ENCODE results near the gene SPOCK2. TPM values are rescaled to one million over a fixed set of nuclear protein-coding genes. Genes with fewer than 3 reads are reported as not detected.
A peak's percentile ranks its signal among the peaks of the same experiment; 100 is the strongest.

Gene SPOCK2
- polyA plus RNA-seq, 1 donor from 2014 or later: 65.5 TPM

DNA sequence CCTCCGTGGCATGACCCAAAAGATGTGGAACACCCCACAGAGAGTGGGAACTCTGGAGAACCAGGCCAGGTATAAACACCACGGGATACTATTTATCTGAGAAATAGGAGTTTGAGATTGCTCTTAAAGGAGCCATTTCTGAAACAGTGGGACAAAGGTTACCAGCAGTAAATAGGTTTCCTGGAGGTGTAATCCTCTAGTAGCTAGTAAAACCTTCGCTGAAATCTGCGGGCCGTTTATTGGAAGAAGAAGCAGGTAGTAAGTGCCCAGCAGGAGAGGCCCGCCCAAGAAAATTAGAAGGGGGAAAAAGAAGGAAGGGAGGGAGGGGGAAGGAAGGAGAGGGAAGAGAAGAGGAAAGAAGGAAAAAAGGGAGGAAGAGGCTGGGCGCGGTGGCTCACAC, 72.5 kb downstream of the SPOCK2 start:
- Mint-ChIP-seq H3K27me3 (peaks cover 6% of the 10 kb centered on the region), H3K36me3 (no peaks in the 10 kb centered on the region), H3K9me3 (no peaks in the 10 kb centered on the region), H3K4me1 (no peaks in the 10 kb centered on the region), H3K4me3 (peak overlapping the region in 1 of 4 donors; percentile 15), H3K27ac (no peak overlapping the region)

DNA sequence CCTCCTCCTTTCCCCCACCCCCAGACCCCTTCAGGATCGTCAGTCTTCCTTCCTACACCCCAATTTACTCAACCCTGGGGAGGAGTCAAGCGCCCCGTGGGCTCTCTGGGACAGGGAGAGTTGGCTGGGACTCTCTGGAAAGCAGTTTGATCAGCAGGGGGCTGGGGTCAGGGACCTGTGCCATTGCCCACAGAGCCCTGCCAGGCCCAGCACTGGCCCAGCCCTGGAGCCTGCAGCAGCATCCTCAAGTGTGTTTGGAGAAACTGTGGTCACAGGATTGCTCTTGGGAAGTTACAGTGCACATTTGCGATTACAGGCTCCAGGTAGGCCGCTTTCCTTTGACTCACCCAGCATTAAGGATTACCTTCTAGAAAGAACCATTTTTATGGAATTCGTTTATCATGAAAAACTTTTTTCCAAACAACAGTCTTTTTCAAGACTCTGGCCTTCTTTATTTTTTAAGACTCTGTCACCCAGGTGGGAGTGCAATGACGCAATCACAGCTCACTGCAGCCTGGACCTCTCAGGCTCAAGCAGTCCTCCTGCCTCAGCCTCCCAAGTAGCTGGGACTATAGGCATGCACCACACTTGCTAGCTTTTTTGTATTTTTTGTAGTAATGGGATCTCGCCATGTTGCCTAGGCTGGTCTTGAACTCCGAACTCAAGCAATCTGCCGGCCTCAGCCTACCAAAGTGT, 73.4 kb downstream of the SPOCK2 start:
- no peaks in the 10 kb centered on the region for H3K9me3 Mint-ChIP-seq
- H3K27me3 Mint-ChIP-seq: peaks cover 6% of the 10 kb centered on the region
- H3K4me1 Mint-ChIP-seq: no peaks in the 10 kb centered on the region
- H3K27ac Mint-ChIP-seq: no peak overlapping the region
- no peak overlapping the region for H3K4me3 Mint-ChIP-seq
- H3K36me3 Mint-ChIP-seq: no peaks in the 10 kb centered on the region

DNA sequence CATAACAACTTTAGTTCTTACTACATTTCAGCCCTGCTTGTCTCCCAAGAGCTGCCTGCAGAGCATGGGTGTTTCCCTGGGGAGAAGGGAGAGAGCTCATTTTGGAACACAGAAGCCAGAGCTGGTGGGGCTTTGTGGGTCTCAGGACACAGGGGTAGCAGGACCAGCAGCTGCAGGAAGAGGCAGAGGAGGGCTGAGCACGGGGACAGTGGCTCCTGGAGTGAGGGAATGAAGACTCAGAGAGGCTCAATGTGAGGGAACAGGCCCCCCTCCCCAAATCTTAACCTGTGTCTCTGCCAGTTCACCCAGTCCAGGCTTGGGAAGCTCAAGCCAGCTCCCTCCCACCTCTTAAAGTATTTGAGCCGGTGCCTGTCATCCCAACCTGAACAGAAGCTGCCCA, 74.2 kb downstream of the SPOCK2 start:
- Mint-ChIP-seq H3K36me3 (no peaks in the 10 kb centered on the region), H3K27me3 (peaks cover 5% of the 10 kb centered on the region), H3K27ac (no peak overlapping the region), H3K4me3 (no peak overlapping the region), H3K4me1 (no peaks in the 10 kb centered on the region), H3K9me3 (no peaks in the 10 kb centered on the region)

DNA sequence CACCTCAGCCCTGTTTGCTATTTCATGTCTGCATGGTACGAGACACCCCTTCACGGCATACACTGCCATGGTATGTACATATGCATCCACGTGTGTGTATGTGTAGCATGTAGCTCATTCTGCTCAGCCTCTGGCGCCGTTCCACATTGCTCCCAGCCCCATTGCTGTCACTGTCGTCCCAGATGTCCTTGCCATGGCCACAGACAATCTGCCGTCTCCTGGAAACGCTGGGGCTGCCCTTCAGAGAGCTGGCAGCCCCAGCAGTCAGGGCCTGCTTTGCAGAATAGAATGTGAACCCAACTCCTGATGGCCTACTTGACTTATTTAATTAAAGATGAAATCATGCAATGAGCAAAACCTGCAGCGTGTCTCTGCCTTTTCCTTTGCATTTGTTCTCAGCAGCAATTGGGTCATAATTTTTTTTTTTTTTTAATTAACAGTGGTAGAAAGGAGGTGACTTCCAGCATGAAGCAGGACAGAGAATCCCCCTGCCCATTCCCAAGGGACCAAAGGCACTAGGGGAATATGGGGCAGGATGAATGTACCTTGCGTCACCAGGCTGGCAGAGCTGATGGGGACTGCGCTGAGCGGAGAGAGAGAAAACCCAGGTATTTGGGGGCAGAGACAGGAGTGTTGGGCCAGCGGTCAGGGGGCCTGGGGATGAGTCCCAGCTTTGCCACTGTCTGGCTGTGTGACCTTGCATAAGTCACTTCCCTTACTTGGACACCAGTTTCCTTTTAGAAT, 75.0 kb downstream of the SPOCK2 start:
- no peaks in the 10 kb centered on the region for H3K4me1 Mint-ChIP-seq
- H3K4me3 Mint-ChIP-seq: no peak overlapping the region
- peaks cover 5% of the 10 kb centered on the region for H3K27me3 Mint-ChIP-seq
- no peaks in the 10 kb centered on the region for H3K9me3 Mint-ChIP-seq
- no peaks in the 10 kb centered on the region for H3K36me3 Mint-ChIP-seq
- no peak overlapping the region for H3K27ac Mint-ChIP-seq

DNA sequence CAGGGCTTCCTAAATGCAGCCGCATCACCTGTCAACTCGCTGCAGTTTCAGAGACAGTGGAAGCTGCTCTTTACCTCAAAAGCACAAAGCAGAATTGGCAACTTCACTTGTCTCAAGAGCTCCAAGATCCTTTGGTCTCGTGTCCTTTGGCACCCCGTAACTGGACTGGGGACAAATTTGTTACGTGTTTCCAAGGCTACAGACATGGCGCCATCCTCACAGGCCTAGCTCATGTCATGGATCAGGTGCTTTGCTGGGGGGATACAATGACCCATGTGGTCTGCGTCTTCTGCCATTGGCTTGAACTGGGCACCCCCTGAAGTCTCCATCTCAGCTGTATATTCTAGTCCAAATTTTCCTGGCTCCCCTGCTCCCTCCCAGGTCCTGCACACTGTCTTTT, 75.6 kb downstream of the SPOCK2 start:
- H3K9me3 Mint-ChIP-seq: no peaks in the 10 kb centered on the region
- no peak overlapping the region for H3K4me3 Mint-ChIP-seq
- no peaks in the 10 kb centered on the region for H3K4me1 Mint-ChIP-seq
- H3K27me3 Mint-ChIP-seq: peaks cover 3% of the 10 kb centered on the region
- H3K27ac Mint-ChIP-seq: no peak overlapping the region
- no peaks in the 10 kb centered on the region for H3K36me3 Mint-ChIP-seq

DNA sequence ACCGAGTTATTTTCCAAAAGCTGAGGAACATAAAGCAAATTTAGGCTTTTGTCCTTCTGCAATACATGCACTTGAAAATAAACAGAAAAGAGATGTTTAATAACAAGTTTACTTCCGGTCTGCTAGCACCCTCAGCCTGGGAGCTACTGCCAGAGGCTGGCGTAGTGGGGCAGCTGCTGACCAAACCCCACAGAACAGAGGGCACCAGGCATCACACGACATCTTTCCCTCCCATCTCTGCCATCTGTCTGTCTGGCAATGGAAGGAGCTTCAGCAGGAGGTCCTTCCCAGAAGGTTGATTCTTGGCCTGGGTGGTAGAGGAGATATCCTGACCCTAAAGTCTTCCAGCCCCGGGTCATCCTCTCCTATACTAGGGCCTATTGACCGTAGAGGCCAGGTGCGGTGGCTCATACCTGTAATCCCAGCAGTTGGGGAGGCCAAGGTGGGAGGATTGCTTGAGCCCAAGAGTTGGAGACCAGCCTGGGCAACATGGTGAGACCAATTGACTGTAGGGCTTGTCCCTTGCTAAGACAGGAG, 76.3 kb downstream of the SPOCK2 start:
- no peaks in the 10 kb centered on the region for H3K4me1 Mint-ChIP-seq
- H3K27me3 Mint-ChIP-seq: peaks cover 3% of the 10 kb centered on the region
- no peaks in the 10 kb centered on the region for H3K9me3 Mint-ChIP-seq
- H3K36me3 Mint-ChIP-seq: no peaks in the 10 kb centered on the region
- H3K27ac Mint-ChIP-seq: no peak overlapping the region
- H3K4me3 Mint-ChIP-seq: no peak overlapping the region

GRCh38 chr10:72011468-72011867, 76.9 kb downstream of the SPOCK2 start:
- Mint-ChIP-seq H3K4me3 (no peak overlapping the region), H3K27ac (no peak overlapping the region), H3K36me3 (no peaks in the 10 kb centered on the region), H3K4me1 (no peaks in the 10 kb centered on the region), H3K9me3 (no peaks in the 10 kb centered on the region), H3K27me3 (peaks cover 3% of the 10 kb centered on the region)

DNA sequence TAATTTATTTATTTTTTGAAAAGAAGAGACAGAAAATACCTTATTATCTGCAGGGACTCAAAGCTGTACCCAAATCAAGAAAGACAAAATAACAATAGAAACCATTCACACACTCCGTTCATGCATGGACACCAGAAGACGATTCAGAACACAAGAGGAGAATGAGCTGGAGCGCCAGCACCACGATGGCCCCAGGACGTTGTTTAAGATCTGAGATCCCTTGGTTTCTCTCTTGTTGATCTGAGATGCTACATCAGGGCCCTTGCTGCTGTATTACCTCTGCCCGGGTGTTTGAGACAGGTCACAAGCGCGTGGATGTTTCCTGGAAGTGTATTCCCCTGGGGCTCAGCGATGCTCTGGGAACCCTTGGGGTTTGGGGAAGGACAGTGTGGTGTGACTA, 77.3 kb downstream of the SPOCK2 start:
- H3K27ac Mint-ChIP-seq: no peak overlapping the region
- H3K4me3 Mint-ChIP-seq: no peak overlapping the region
- no peaks in the 10 kb centered on the region for H3K36me3 Mint-ChIP-seq
- no peaks in the 10 kb centered on the region for H3K4me1 Mint-ChIP-seq
- H3K27me3 Mint-ChIP-seq: peaks cover 3% of the 10 kb centered on the region
- no peaks in the 10 kb centered on the region for H3K9me3 Mint-ChIP-seq

DNA sequence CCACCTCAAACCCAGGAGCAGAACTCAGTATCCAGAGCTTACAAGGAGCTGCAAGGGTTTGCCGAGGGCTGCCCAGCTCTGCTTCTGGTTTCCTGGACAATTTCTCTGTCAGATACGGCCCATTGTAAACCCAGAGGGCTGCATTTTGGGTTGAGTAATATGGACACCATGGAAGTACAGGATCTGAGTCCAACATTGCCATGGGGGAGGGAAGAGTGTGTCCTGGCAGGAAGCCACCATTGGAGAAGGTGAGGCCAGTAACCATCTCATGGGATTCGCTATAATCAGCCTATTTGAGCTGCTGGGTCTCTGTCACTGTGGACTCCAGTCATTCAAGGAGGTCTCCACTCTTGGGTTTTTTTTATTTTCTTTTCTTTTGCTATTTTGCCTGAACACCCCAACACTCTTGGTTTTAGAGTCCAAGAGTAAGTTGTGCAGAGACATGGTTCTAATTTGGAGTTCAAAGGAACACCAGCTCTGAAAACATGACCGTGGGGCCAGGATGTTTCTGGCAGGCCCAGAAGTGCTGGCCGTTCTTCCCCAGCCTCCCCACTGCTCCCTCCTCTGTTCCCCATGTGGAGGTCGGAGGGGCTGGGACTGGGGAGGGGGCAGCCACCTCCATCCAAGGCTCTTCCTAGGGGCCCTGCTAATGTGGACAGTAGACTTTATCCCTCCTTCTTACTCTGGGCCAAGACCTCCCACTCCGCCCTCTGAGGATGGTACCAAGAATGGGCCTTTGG, 77.9 kb downstream of the SPOCK2 start:
- Mint-ChIP-seq H3K27ac (no peak overlapping the region), H3K9me3 (no peaks in the 10 kb centered on the region), H3K4me3 (no peak overlapping the region), H3K4me1 (no peaks in the 10 kb centered on the region), H3K27me3 (peaks cover 3% of the 10 kb centered on the region), H3K36me3 (no peaks in the 10 kb centered on the region)

DNA sequence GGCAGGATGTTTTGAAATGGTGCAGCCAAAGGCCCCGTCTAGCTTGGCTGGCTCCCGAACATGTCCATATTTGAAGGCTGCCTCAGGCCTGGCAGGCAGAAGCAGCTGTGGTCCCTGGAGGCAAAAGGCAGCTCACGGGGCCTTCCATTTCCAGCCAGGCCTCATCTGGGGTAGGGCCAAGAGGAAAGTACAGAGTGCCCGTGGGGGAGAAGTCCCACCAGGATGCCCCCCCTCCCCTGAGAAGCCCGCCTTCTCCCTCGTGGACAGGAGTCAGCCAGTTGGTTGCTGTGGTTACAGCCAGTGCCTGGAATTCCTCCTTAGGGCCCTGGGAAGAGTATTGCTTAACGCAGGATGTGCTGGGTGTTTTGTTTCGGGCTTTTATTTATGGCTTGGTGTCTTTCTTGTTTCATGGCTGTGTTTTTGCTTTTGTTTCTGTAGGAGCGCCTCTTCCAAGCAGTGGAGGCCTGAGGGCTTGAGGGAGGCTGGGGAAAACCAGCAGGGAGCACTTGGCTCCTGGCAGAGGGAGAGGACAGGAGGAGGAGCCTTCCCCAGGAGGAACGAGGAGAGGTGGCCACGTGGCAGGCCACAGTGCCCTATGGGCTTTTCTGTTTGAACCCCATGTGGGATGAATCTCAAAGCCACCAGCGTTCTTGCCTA, 78.8 kb downstream of the SPOCK2 start:
- Mint-ChIP-seq H3K36me3 (no peaks in the 10 kb centered on the region), H3K4me3 (no peak overlapping the region), H3K27ac (peak overlapping the region in 1 of 3 donors; percentile 57), H3K4me1 (no peaks in the 10 kb centered on the region), H3K27me3 (peaks cover 3% of the 10 kb centered on the region), H3K9me3 (no peaks in the 10 kb centered on the region)

DNA sequence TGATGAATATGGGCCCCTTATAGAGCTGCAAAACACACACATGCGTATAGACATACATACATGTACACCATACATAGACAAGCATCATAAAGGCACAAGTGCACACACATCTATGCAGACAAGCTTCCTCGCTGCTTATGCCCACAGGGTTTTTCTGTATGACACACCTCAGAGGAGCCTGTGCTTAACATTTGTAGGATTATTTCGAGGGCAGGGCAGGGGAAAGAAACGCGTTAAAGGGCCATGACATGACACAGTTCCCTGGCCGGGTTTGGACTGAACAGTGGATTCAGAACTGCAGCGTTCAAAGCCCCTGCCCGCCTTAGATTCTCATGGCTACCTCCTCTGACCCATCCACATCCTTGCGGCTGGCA, 79.3 kb downstream of the SPOCK2 start:
- peaks cover 3% of the 10 kb centered on the region for H3K27me3 Mint-ChIP-seq
- H3K4me1 Mint-ChIP-seq: no peaks in the 10 kb centered on the region
- H3K9me3 Mint-ChIP-seq: no peaks in the 10 kb centered on the region
- no peaks in the 10 kb centered on the region for H3K36me3 Mint-ChIP-seq
- no peak overlapping the region for H3K27ac Mint-ChIP-seq
- no peak overlapping the region for H3K4me3 Mint-ChIP-seq

Other genes with a start within 250 kb of the SPOCK2 start
- 625 TPM for gene PSAP, start 237.3 kb downstream of the SPOCK2 start, polyA plus RNA-seq
- not detected for gene CHST3, start 124.2 kb downstream of the SPOCK2 start, polyA plus RNA-seq
- gene ANAPC16, start 127.5 kb upstream of the SPOCK2 start, polyA plus RNA-seq: 426 TPM
- 24.8 TPM for gene ASCC1, start 127.7 kb upstream of the SPOCK2 start, polyA plus RNA-seq
- gene DDIT4, start 185.4 kb upstream of the SPOCK2 start, polyA plus RNA-seq: 79.9 TPM